Muscle of back (tissue), 11 donors: ENCODE measurements around the gene SC5D. TPM values are rescaled to one million over a fixed set of nuclear protein-coding genes. Genes with fewer than 3 reads are reported as not detected.

Experiments used
- DNase-seq, 3 donors: peaks; one replicate each; pipeline versions ENCODE4 v3.0.0 to v3.0.0-alpha.2; 2013
- polyA plus RNA-seq, 10 donors: library from polyadenylated mRNA; unstranded; fragments of 120-200 nt; gene quantifications; one replicate each; pipeline ENCODE4 v1.2.1, GENCODE V29; 2013; ENCODE audit not compliant: insufficient read length in 10 of 10

Gene SC5D
- polyA plus RNA-seq, 10 donors: 25.0 to 48.9 (median 34.6) TPM

GRCh38 chr11:121327553-121327952 lies 35.0 kb downstream of the SC5D start:
- no peak for DNase-seq

GRCh38 chr11:121328176-121328966 lies 35.8 kb downstream of the SC5D start:
- no peak for DNase-seq

GRCh38 chr11:121328967-121329679 lies 36.6 kb downstream of the SC5D start:
- DNase-seq: no peak

- no peak for DNase-seq
Observed at GRCh38 chr11:121329781-121330395, 37.3 kb downstream of the SC5D start.

GRCh38 chr11:121330614-121331435 lies 38.3 kb downstream of the SC5D start:
- no peak for DNase-seq

GRCh38 chr11:121334973-121335710 lies 42.6 kb downstream of the SC5D start:
- no peak for DNase-seq

- DNase-seq: no peak
Observed at GRCh38 chr11:121336279-121336937, 43.8 kb downstream of the SC5D start.

- no peak for DNase-seq
Observed at GRCh38 chr11:121337078-121337477, 44.5 kb downstream of the SC5D start.

GRCh38 chr11:121337740-121338272 lies 45.2 kb downstream of the SC5D start:
- DNase-seq: peak in 1 of 3 donors; percentile 55

GRCh38 chr11:121338536-121338935 lies 46.0 kb downstream of the SC5D start:
- no peak for DNase-seq

- no peak for DNase-seq
Observed at GRCh38 chr11:121340032-121340580, 47.5 kb downstream of the SC5D start.

- DNase-seq: no peak
Observed at GRCh38 chr11:121341609-121342008, 49.0 kb downstream of the SC5D start.

GRCh38 chr11:121344824-121345223 lies 52.3 kb downstream of the SC5D start:
- no peak for DNase-seq

GRCh38 chr11:121347094-121347493 lies 54.5 kb downstream of the SC5D start:
- DNase-seq: no peak

GRCh38 chr11:121347813-121348212 lies 55.2 kb downstream of the SC5D start:
- peak in 2 of 3 donors; percentile 38 to 74 for DNase-seq

GRCh38 chr11:121348220-121348875 lies 55.8 kb downstream of the SC5D start:
- no peak for DNase-seq

GRCh38 chr11:121349790-121350189 lies 57.2 kb downstream of the SC5D start:
- no peak for DNase-seq

GRCh38 chr11:121350314-121351082 lies 57.9 kb downstream of the SC5D start:
- no peak for DNase-seq
